Measurements from ENCODE around the gene PURB.

Gene PURB

GRCh38 chr7:44852590-44852989, 32.7 kb downstream of the PURB start:
- Histone ChIP-seq H3K4me3 (ENCODE audit: insufficient read depth, low read length, poor library complexity, severe bottlenecking) (no peak overlapping the region), H3K4me2 (ENCODE audit: low read depth, low read length, poor library complexity, severe bottlenecking) (no peak overlapping the region)

GRCh38 chr7:44849885-44850544, 35.3 kb downstream of the PURB start:
- peak overlapping the region; percentile 13 for H3K4me2 ChIP-seq (ENCODE audit: low read depth, low read length, poor library complexity, severe bottlenecking)

More at GRCh38 chr7:44852590-44852989, 32.7 kb downstream of the PURB start:
- TF ChIP-seq EZH2phosphoT487 (conservative IDR thresholded peaks at IDR 0.05; ENCODE audit: low read length): no peak
- TF ChIP-seq CTCF (IDR thresholded peaks at IDR 0.05; ENCODE audit: insufficient read depth, low read length, poor library complexity, severe bottlenecking): no peak
- H3K36me3 ChIP-seq (ENCODE audit: low read length): no peaks in the 10 kb centered on the region
- H3K79me2 ChIP-seq (ENCODE audit: insufficient read depth, low read length): peaks cover 4% of the 10 kb centered on the region; the same call in 1 of the 2 replicates
- no peaks in the 10 kb centered on the region for H4K20me1 ChIP-seq (ENCODE audit: low read depth, low read length)
- peaks cover 22% of the 10 kb centered on the region for H3F3A ChIP-seq (ENCODE audit: insufficient read depth)
- no peaks in the 10 kb centered on the region for H3K9me2 ChIP-seq (replicated peaks; ENCODE audit: insufficient read depth, low read length)
- no peak overlapping the region for H2AFZ ChIP-seq (ENCODE audit: low read depth, low read length, severe bottlenecking)
- H3K9me3 ChIP-seq (ENCODE audit: insufficient read depth, low read length): no peaks in the 10 kb centered on the region
- no peak overlapping the region for H3K27ac ChIP-seq (ENCODE audit: low read depth, low read length)
- no peaks in the 10 kb centered on the region for H3K27me3 ChIP-seq (ENCODE audit: low read length)
- H3K9ac ChIP-seq (ENCODE audit: low read length): no peak overlapping the region

GRCh38 chr7:44849259-44849884, 36.0 kb downstream of the PURB start:
- Histone ChIP-seq H3K9me3 (ENCODE audit: insufficient read depth, low read length) (no peaks in the 10 kb centered on the region), H3K79me2 (ENCODE audit: insufficient read depth, low read length) (peaks cover 36% of the 10 kb centered on the region), H2AFZ (ENCODE audit: low read depth, low read length, severe bottlenecking) (peak overlapping the region; percentile 87), H3F3A (ENCODE audit: insufficient read depth) (peaks cover 45% of the 10 kb centered on the region), H3K9ac (ENCODE audit: low read length) (peak overlapping the region; percentile 93), H3K4me3 (ENCODE audit: insufficient read depth, low read length, poor library complexity, severe bottlenecking) (peak overlapping the region; percentile 95), H3K27ac (ENCODE audit: low read depth, low read length) (peak overlapping the region; percentile 90), H3K27me3 (ENCODE audit: low read length) (no peaks in the 10 kb centered on the region), H3K4me2 (ENCODE audit: low read depth, low read length, poor library complexity, severe bottlenecking) (peak overlapping the region; percentile 91), H4K20me1 (ENCODE audit: low read depth, low read length) (peaks cover 23% of the 10 kb centered on the region), H3K9me2 (replicated peaks; ENCODE audit: insufficient read depth, low read length) (no peaks in the 10 kb centered on the region), H3K36me3 (ENCODE audit: low read length) (no peaks in the 10 kb centered on the region)
- TF ChIP-seq EZH2phosphoT487 (conservative IDR thresholded peaks at IDR 0.05; ENCODE audit: low read length): no peak
- TF ChIP-seq CTCF (IDR thresholded peaks at IDR 0.05; ENCODE audit: insufficient read depth, low read length, poor library complexity, severe bottlenecking): no peak

More at GRCh38 chr7:44849885-44850544, 35.3 kb downstream of the PURB start:
- TF ChIP-seq CTCF (IDR thresholded peaks at IDR 0.05; ENCODE audit: insufficient read depth, low read length, poor library complexity, severe bottlenecking) (no peak), EZH2phosphoT487 (conservative IDR thresholded peaks at IDR 0.05; ENCODE audit: low read length) (no peak)
- H3K79me2 ChIP-seq (ENCODE audit: insufficient read depth, low read length): peaks cover 29% of the 10 kb centered on the region
- no peak overlapping the region for H2AFZ ChIP-seq (ENCODE audit: low read depth, low read length, severe bottlenecking)
- H3K27ac ChIP-seq (ENCODE audit: low read depth, low read length): no peak overlapping the region
- H4K20me1 ChIP-seq (ENCODE audit: low read depth, low read length): peaks cover 17% of the 10 kb centered on the region
- H3K9me3 ChIP-seq (ENCODE audit: insufficient read depth, low read length): no peaks in the 10 kb centered on the region
- no peak overlapping the region for H3K4me3 ChIP-seq (ENCODE audit: insufficient read depth, low read length, poor library complexity, severe bottlenecking)
- peaks cover 40% of the 10 kb centered on the region for H3F3A ChIP-seq (ENCODE audit: insufficient read depth)
- H3K9me2 ChIP-seq (replicated peaks; ENCODE audit: insufficient read depth, low read length): no peaks in the 10 kb centered on the region
- H3K27me3 ChIP-seq (ENCODE audit: low read length): no peaks in the 10 kb centered on the region
- peak overlapping the region; percentile 93; the same call in 1 of the 2 replicates for H3K9ac ChIP-seq (ENCODE audit: low read length)
- H3K36me3 ChIP-seq (ENCODE audit: low read length): no peaks in the 10 kb centered on the region
